H1 (cell line): ENCODE measurements around the gene OPA3. TPM values are rescaled to one million over a fixed set of nuclear protein-coding genes. Genes with fewer than 3 reads are reported as not detected.

ENCODE experiments used
- CTCF ChIA-PET: fragments of 300-600 bp; sonication (Branson Sonifier 250); formaldehyde crosslinking; loops from one replicate; lab custom pipeline; 2021; ENCODE audit not compliant: partially characterized antibody; lab: Charles Lee
- POLR2A ChIA-PET: fragments of 300-600 bp; sonication (Branson Sonifier 250); formaldehyde crosslinking; loops from one replicate; lab custom pipeline; 2021; ENCODE audit warnings: inconsistent platforms; ENCODE audit not compliant: partially characterized antibody; lab: Charles Lee
- DNase-seq, 2 experiments: peaks; one replicate each; pipeline versions ENCODE4 v3.0.0 to v3.0.0-alpha.2; 2010 to 2022; ENCODE audit warnings: low spot score in 2 of 2, low read depth in 1 of 2, mixed read lengths in 1 of 2
- FAIRE-seq: peaks from 2 replicates; lab custom pipeline; 2011; peaks lifted over from hg19 to GRCh38; lab: Jason Lieb, UNC
- H2AFZ ChIP-seq: 2 replicates; pipeline ENCODE4 v1.8.1; 2012; ENCODE audit warnings: low read length, inconsistent platforms
- H2AK5ac ChIP-seq: 2 replicates; pipeline ENCODE4 v1.6.1; 2013; ENCODE audit warnings: low read depth, low read length
- H2BK120ac ChIP-seq: replicated peaks from 2 replicates; pipeline ENCODE3; 2013; ENCODE audit warnings: low read depth, low read length, inconsistent platforms
- H2BK12ac ChIP-seq: 2 replicates; pipeline ENCODE4 v1.6.1; 2013; ENCODE audit warnings: low read depth, low read length
- H2BK15ac ChIP-seq: 2 replicates; pipeline ENCODE4 v1.6.1; 2013; ENCODE audit warnings: low read length
- H2BK20ac ChIP-seq: 2 replicates; pipeline ENCODE4 v1.6.1; 2013; ENCODE audit warnings: low read length
- H2BK5ac ChIP-seq: 2 replicates; pipeline ENCODE4 v1.6.1; 2013; ENCODE audit warnings: low read depth, low read length
- H3K14ac ChIP-seq: 2 replicates; pipeline ENCODE4 v1.6.1; 2013; ENCODE audit warnings: inconsistent platforms; ENCODE audit not compliant: insufficient read length
- H3K18ac ChIP-seq: 2 replicates; pipeline ENCODE4 v1.6.1; 2013; ENCODE audit warnings: low read length; ENCODE audit errors: extremely low read depth
- H3K23ac ChIP-seq: 2 replicates; pipeline ENCODE4 v1.6.1; 2013; ENCODE audit warnings: inconsistent platforms; ENCODE audit not compliant: insufficient read length
- H3K23me2 ChIP-seq: 2 replicates; pipeline ENCODE4 v1.6.1; 2013; ENCODE audit warnings: low read depth, low read length
- H3K27ac ChIP-seq: 2 replicates; pipeline ENCODE4 v1.6.1; 2011; ENCODE audit warnings: low read depth, low read length, inconsistent platforms
- H3K27me3 ChIP-seq, 4 experiments: replicated peaks in 1 of 4; 1 replicate in 1 of 4; 2 replicates in 3 of 4; pipeline versions ENCODE4 v1.6.1 to v1.8.1; 2011 to 2013; ENCODE audit warnings: low read length in 3 of 4, mild to moderate bottlenecking in 3 of 4, inconsistent platforms in 2 of 4, mixed read lengths in 2 of 4, moderate library complexity in 1 of 4; ENCODE audit not compliant: control insufficient read depth in 3 of 4, insufficient read depth in 3 of 4; ENCODE audit errors: extremely low read depth in 1 of 4
- H3K36me3 ChIP-seq, 4 experiments: 2 replicates each; pipeline versions ENCODE4 v1.6.1 to v1.8.1; 2011 to 2013; ENCODE audit warnings: mild to moderate bottlenecking in 4 of 4, low read length in 3 of 4, moderate library complexity in 2 of 4, control low read depth in 1 of 4, inconsistent platforms in 1 of 4; ENCODE audit not compliant: insufficient read depth in 4 of 4, control insufficient read depth in 2 of 4
- H3K4ac ChIP-seq: replicated peaks from 2 replicates; pipeline ENCODE3; 2013; ENCODE audit warnings: low read length, low read depth, mixed read lengths, inconsistent platforms; ENCODE audit not compliant: insufficient read length
- H3K4me1 ChIP-seq, 4 experiments: replicated peaks in 1 of 4; 1 replicate in 1 of 4; 2 replicates in 3 of 4; pipeline versions ENCODE4 v1.6.1 to v1.8.1; 2011 to 2013; ENCODE audit warnings: low read length in 3 of 4, inconsistent platforms in 2 of 4, mixed read lengths in 1 of 4; ENCODE audit not compliant: insufficient read depth in 4 of 4, control insufficient read depth in 3 of 4
- H3K4me2 ChIP-seq, 2 experiments: 2 replicates each; pipeline versions ENCODE4 v1.6.1 to v1.8.1; 2011 to 2013; ENCODE audit warnings: low read depth in 2 of 2, low read length in 2 of 2, control low read depth in 1 of 2, inconsistent platforms in 1 of 2, mild to moderate bottlenecking in 1 of 2; ENCODE audit not compliant: insufficient read depth in 1 of 2
- H3K4me3 ChIP-seq, 4 experiments: fragments of 200-600, 300-600 bp in 1 of 4; sonication (generic), shearing (Covaris generic), sonication (Bioruptor Twin) in 1 of 4; 2 replicates each; pipeline versions ENCODE4 v1.5.1 to v1.8.1; 2011 to 2016; ENCODE audit warnings: low read length in 4 of 4, low read depth in 3 of 4, control low read depth in 2 of 4, inconsistent platforms in 2 of 4, mild to moderate bottlenecking in 2 of 4, mixed read lengths in 1 of 4, moderate library complexity in 1 of 4; ENCODE audit not compliant: insufficient read depth in 2 of 4; ENCODE audit errors: extremely low read depth in 1 of 4
- H3K56ac ChIP-seq: replicated peaks from 2 replicates; pipeline ENCODE3; 2013; ENCODE audit warnings: low read depth, mild to moderate bottlenecking, mixed read lengths, low read length, inconsistent platforms; ENCODE audit not compliant: insufficient read length
- H3K79me1 ChIP-seq: 2 replicates; pipeline ENCODE4 v1.6.1; 2013; ENCODE audit warnings: low read depth, low read length, control low read depth
- H3K79me2 ChIP-seq, 2 experiments: 2 replicates each; pipeline versions ENCODE4 v1.6.1 to v1.8.1; 2012 to 2013; ENCODE audit warnings: low read length in 2 of 2, mild to moderate bottlenecking in 2 of 2, inconsistent platforms in 1 of 2; ENCODE audit not compliant: insufficient read depth in 2 of 2, control insufficient read depth in 1 of 2
- H3K9ac ChIP-seq, 4 experiments: replicated peaks in 1 of 4; 1 replicate in 1 of 4; 2 replicates in 3 of 4; pipeline versions ENCODE4 v1.6.1 to v1.8.1; 2011 to 2013; ENCODE audit warnings: low read depth in 3 of 4, low read length in 3 of 4, control low read depth in 2 of 4, mild to moderate bottlenecking in 2 of 4, moderate library complexity in 2 of 4, inconsistent platforms in 1 of 4; ENCODE audit errors: extremely low read depth in 1 of 4
- H3K9me3 ChIP-seq, 2 experiments: 2 replicates each; pipeline versions ENCODE4 v1.6.1 to v1.8.1; 2012 to 2013; ENCODE audit warnings: mild to moderate bottlenecking in 2 of 2, moderate library complexity in 2 of 2, control low read depth in 1 of 2, inconsistent platforms in 1 of 2, low read depth in 1 of 2, low read length in 1 of 2, mixed read lengths in 1 of 2; ENCODE audit not compliant: insufficient read depth in 2 of 2
- H4K20me1 ChIP-seq, 2 experiments: replicated peaks in 1 of 2; 2 replicates each; pipeline versions ENCODE3 to v1.8.1; 2011 to 2013; ENCODE audit warnings: inconsistent platforms in 2 of 2, low read length in 2 of 2, mild to moderate bottlenecking in 1 of 2; ENCODE audit not compliant: insufficient read depth in 2 of 2, control insufficient read depth in 1 of 2
- H4K5ac ChIP-seq: 2 replicates; pipeline ENCODE4 v1.6.1; 2013; ENCODE audit warnings: low read length, low read depth, mixed read lengths, inconsistent platforms; ENCODE audit not compliant: insufficient read length
- H4K8ac ChIP-seq: 2 replicates; pipeline ENCODE4 v1.8.0; 2013; ENCODE audit warnings: mild to moderate bottlenecking, moderate library complexity, low read length, inconsistent platforms; ENCODE audit not compliant: insufficient read depth; ENCODE audit errors: extremely low read depth
- H4K91ac ChIP-seq: replicated peaks from 2 replicates; pipeline ENCODE3; 2013; ENCODE audit warnings: low read length, mixed read lengths, inconsistent platforms; ENCODE audit not compliant: insufficient read length
- BRCA1 ChIP-seq: IDR thresholded peaks from 2 replicates; pipeline ENCODE4 v1.6.1; 2012; ENCODE audit warnings: low read depth, low read length, improper control_type of control experiment
- CEBPB ChIP-seq: IDR thresholded peaks from 2 replicates; pipeline ENCODE4 v1.6.1; 2012; ENCODE audit warnings: low read depth, low read length
- GABPA ChIP-seq: IDR thresholded peaks from 2 replicates; pipeline ENCODE4 v1.6.1; 2011; ENCODE audit warnings: mild to moderate bottlenecking, low read length, moderate library complexity, borderline replicate concordance; ENCODE audit not compliant: insufficient read depth
- JUND ChIP-seq: IDR thresholded peaks from 2 replicates; pipeline ENCODE4 v1.6.1; 2011; ENCODE audit warnings: mild to moderate bottlenecking, improper control_type of control experiment, low read length
- KDM4A ChIP-seq: IDR thresholded peaks from one replicate; pipeline ENCODE4 v1.7.1; 2012; ENCODE audit warnings: low read depth, mild to moderate bottlenecking, moderate library complexity, low read length, inconsistent platforms; ENCODE audit not compliant: severe bottlenecking
- NRF1 ChIP-seq: IDR thresholded peaks from 2 replicates; pipeline ENCODE4 v1.6.1; 2011; ENCODE audit warnings: mild to moderate bottlenecking, low read depth, low read length, improper control_type of control experiment
- SIRT6 ChIP-seq: IDR thresholded peaks from one replicate; pipeline ENCODE4 v1.7.1; 2012; ENCODE audit warnings: low read length, inconsistent platforms
- TAF1 ChIP-seq: IDR thresholded peaks from 2 replicates; pipeline ENCODE4 v1.6.1; 2011; ENCODE audit warnings: mild to moderate bottlenecking, low read depth, low read length
- WGBS, 2 experiments: shearing (Covaris generic) in 1 of 2; methylation state at CpG; one replicate each; pipeline versions ENCODE4 v1.1.6 to v1.1.7; 2013 to 2015; ENCODE audit warnings: low lambda C conversion rate in 2 of 2, mixed read lengths in 2 of 2, inconsistent platforms in 1 of 2, low coverage in 1 of 2, missing lambda C conversion rate in 1 of 2; ENCODE audit not compliant: insufficient replicate concordance in 2 of 2, insufficient coverage in 1 of 2, insufficient read length in 1 of 2; ENCODE audit errors: extremely low coverage in 1 of 2, missing lambda C conversion rate in 1 of 2; 5-methylcytosine and 5-hydroxymethylcytosine counted together
- polyA plus RNA-seq, 7 experiments: library from polyadenylated mRNA; depleted of rRNA in 3 of 7; stranded (reverse) in 5 of 7; unstranded in 2 of 7; fragments of >200 nt in 5 of 7; fragments of 200-250 nt in 2 of 7; gene quantifications; 1 replicate in 5 of 7; 2 replicates in 1 of 7; 4 replicates in 1 of 7; pipeline versions ENCODE4 v1.2.1 to v1.2.3, GENCODE V29; 2011 to 2013; ENCODE audit warnings: missing spikeins in 2 of 7, mixed read lengths in 2 of 7
- total RNA-seq: library from RNA; stranded (reverse); fragmentation: NEBNext Ultra II Directional; extraction: Animal tissue kit (Norgen Biotek cat#: 25700); gene quantifications from 2 replicates; pipeline ENCODE4 v1.2.1, GENCODE V29; 2021
- TF ChIP-seq, protein P1 (sequence below): IDR thresholded peaks from 2 replicates; pipeline ENCODE4 v1.6.1; 2012; ENCODE audit warnings: inconsistent platforms
- TF ChIP-seq, protein P2 (sequence below): IDR thresholded peaks from 2 replicates; pipeline ENCODE4 v1.6.1; 2012; ENCODE audit warnings: low read length, inconsistent platforms

Gene OPA3
- total and polyA plus RNA-seq, 2 of the 8 experiments (the other 6 are each of a cell fraction or from before 2014, with no cell fraction given): 12.5 to 14.5 TPM

DNA sequence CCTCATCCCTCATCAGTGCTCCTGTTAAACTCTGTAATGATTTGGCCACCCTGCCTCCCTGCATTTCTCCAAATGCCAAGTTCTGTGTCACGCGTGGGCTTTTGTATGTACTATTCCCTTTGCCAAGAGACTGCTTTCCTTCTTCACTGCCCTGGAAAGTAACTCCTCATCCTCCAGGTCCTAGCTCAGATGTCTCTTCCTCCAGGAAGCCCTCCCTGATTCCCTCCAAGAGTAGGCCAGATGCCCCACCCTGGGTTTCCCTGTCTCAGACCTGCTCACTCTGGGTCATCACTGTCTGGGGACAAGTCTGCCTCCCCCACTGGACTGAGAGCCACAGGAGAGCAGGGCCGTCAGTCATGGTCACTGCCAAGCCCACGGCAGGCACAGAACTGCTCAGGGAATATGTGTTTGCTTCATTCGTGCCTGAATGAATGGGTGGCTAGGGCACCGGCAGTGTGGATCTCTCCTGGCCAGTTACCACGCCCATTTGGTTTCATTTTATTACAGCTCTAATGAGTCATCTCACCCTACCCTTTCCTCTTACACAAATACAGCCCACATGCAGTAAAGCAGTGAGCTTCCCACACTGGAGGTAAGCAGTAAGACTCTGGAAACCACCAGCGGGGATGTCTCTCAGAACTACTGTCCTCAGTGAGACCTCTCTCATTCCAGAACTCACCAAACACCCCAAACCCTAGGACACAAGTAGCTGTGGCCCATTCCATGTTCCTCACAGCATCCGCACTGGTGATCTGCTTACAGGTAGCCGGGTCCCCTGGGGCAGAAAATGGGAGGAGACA lies 29.5 kb upstream of the OPA3 start:
- H4K5ac ChIP-seq: no peak overlapping the region
- H4K20me1 ChIP-seq: no peaks in the 10 kb centered on the region
- no peak overlapping the region for H4K91ac ChIP-seq
- H2BK12ac ChIP-seq: 0 out of 2 replicates have a peak overlapping the region, but pooled peaks have one; percentile 23
- no peak overlapping the region for H2AFZ ChIP-seq
- no peak overlapping the region for H4K8ac ChIP-seq
- no peak overlapping the region for H3K56ac ChIP-seq
- H3K79me1 ChIP-seq: no peaks in the 10 kb centered on the region
- H3K9ac ChIP-seq: no peak overlapping the region
- H3K4me2 ChIP-seq: no peak overlapping the region; a peak in 1 of 4 replicates
- no peak overlapping the region for H3K18ac ChIP-seq
- peaks cover 7% of the 10 kb centered on the region; the same call in 1 of the 2 replicates for H3K23me2 ChIP-seq
- peak overlapping the region; percentile 66; the same call in 1 of the 2 replicates for H2BK5ac ChIP-seq
- no peaks in the 10 kb centered on the region for H3K9me3 ChIP-seq
- no peak overlapping the region for H3K4ac ChIP-seq
- H3K27ac ChIP-seq: no peak overlapping the region
- no peak overlapping the region for H2BK120ac ChIP-seq
- DNase-seq (no peak), FAIRE-seq (no peak)
- no peaks in the 10 kb centered on the region for H3K79me2 ChIP-seq
- 0 out of 2 replicates have a peak overlapping the region, but pooled peaks have one; percentile 39 for H2AK5ac ChIP-seq
- WGBS, 2 experiments: 92% methylated on average over 10 of the region's 10 CpGs; no CpG with 5 or more reads in 1 of the 2 experiments
- ChIA-PET POLR2A (interaction anchor here (1.1 to 7.1 kb wide), 6 partner anchors 8 to 78 kb away, joined by 3 to 119 read pairs (median 16); partner anchors contain the start of gene SNRPD2), CTCF (interaction anchor here (0.5 to 5.6 kb wide), 7 partner anchors 10 to 1045 kb away, joined by 3 to 67 read pairs (median 3); no protein-coding TSS in a partner anchor)
- no peak overlapping the region for H3K14ac ChIP-seq
- H2BK15ac ChIP-seq: no peak overlapping the region
- no peak overlapping the region for H2BK20ac ChIP-seq
- peaks cover 0 to 6% (median 2%) of the 10 kb centered on the region in 4 experiments; a peak in 5 of 7 replicates for H3K4me1 ChIP-seq
- H3K4me3 ChIP-seq: no peak overlapping the region
- no peaks in the 10 kb centered on the region for H3K27me3 ChIP-seq
- H3K36me3 ChIP-seq: peaks cover 2 to 19% (median 4%) of the 10 kb centered on the region in 4 experiments
- H3K23ac ChIP-seq: no peak overlapping the region
- TF ChIP-seq CEBPB (no peak), KDM4A (no peak), TAF1 (no peak), GABPA (no peak), JUND (no peak), BRCA1 (no peak), SIRT6 (no peak), NRF1 (no peak)
- TF ChIP-seq, protein P1, sequence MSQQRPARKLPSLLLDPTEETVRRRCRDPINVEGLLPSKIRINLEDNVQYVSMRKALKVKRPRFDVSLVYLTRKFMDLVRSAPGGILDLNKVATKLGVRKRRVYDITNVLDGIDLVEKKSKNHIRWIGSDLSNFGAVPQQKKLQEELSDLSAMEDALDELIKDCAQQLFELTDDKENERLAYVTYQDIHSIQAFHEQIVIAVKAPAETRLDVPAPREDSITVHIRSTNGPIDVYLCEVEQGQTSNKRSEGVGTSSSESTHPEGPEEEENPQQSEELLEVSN: no peak
- TF ChIP-seq, protein P2, sequence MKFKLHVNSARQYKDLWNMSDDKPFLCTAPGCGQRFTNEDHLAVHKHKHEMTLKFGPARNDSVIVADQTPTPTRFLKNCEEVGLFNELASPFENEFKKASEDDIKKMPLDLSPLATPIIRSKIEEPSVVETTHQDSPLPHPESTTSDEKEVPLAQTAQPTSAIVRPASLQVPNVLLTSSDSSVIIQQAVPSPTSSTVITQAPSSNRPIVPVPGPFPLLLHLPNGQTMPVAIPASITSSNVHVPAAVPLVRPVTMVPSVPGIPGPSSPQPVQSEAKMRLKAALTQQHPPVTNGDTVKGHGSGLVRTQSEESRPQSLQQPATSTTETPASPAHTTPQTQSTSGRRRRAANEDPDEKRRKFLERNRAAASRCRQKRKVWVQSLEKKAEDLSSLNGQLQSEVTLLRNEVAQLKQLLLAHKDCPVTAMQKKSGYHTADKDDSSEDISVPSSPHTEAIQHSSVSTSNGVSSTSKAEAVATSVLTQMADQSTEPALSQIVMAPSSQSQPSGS: no peak
